GM18517 (cell line): ENCODE results near the gene ARHGAP23.
"Not testable (repeated sequence)": the region's sequence is repeated elsewhere in the genome, so short reads cannot be mapped to it uniquely, and the experiment has no call there.

ENCODE experiments used
- ATAC-seq: cut with Tn5 transposase; IDR thresholded peaks from one replicate; pipeline ENCODE4 v1.9.1; 2021; ENCODE audit warnings: mild to moderate bottlenecking, moderate library complexity; ENCODE audit not compliant: unreplicated experiment

Gene ARHGAP23

GRCh38 chr17:38459567-38459966 lies 31.3 kb downstream of the ARHGAP23 start:
- no peak for ATAC-seq

GRCh38 chr17:38460082-38460715 lies 31.9 kb downstream of the ARHGAP23 start:
- no peak for ATAC-seq

GRCh38 chr17:38460716-38461630 lies 32.7 kb downstream of the ARHGAP23 start:
- ATAC-seq: no peak

- ATAC-seq: no peak
Measured at GRCh38 chr17:38461683-38462082, 33.4 kb downstream of the ARHGAP23 start.

GRCh38 chr17:38463451-38463858 lies 35.2 kb downstream of the ARHGAP23 start:
- no peak for ATAC-seq

- no peak for ATAC-seq
Measured at GRCh38 chr17:38464251-38464722, 36.0 kb downstream of the ARHGAP23 start.

GRCh38 chr17:38464723-38465390 lies 36.6 kb downstream of the ARHGAP23 start:
- no peak for ATAC-seq

- no peak for ATAC-seq
Measured at GRCh38 chr17:38465391-38466345, 37.4 kb downstream of the ARHGAP23 start.

GRCh38 chr17:38466346-38467315 lies 38.4 kb downstream of the ARHGAP23 start:
- ATAC-seq: no peak

- ATAC-seq: no peak
Measured at GRCh38 chr17:38467491-38467890, 39.2 kb downstream of the ARHGAP23 start.

- ATAC-seq: no peak
Measured at GRCh38 chr17:38469875-38470274, 41.6 kb downstream of the ARHGAP23 start.

- ATAC-seq: not testable (repeated sequence)
Measured at GRCh38 chr17:38471253-38471652, 43.0 kb downstream of the ARHGAP23 start.

- ATAC-seq: not testable (repeated sequence)
Measured at GRCh38 chr17:38474666-38475065, 46.4 kb downstream of the ARHGAP23 start.

- no peak for ATAC-seq
Measured at GRCh38 chr17:38476549-38476948, 48.3 kb downstream of the ARHGAP23 start.

GRCh38 chr17:38477417-38477816 lies 49.2 kb downstream of the ARHGAP23 start:
- ATAC-seq: not testable (repeated sequence)

- not testable (repeated sequence) for ATAC-seq
Measured at GRCh38 chr17:38477951-38478350, 49.7 kb downstream of the ARHGAP23 start.

- not testable (repeated sequence) for ATAC-seq
Measured at GRCh38 chr17:38478667-38479066, 50.4 kb downstream of the ARHGAP23 start.

- ATAC-seq: not testable (repeated sequence)
Measured at GRCh38 chr17:38482039-38482699, 53.9 kb downstream of the ARHGAP23 start.

GRCh38 chr17:38482700-38483043 lies 54.4 kb downstream of the ARHGAP23 start:
- ATAC-seq: not testable (repeated sequence)
